HEK293 (cell line): ENCODE measurements around the gene KCNH8.

ENCODE experiments used
- TCF7L2 ChIP-seq: IDR thresholded peaks from 2 replicates; pipeline ENCODE4 v1.6.1; 2011; ENCODE audit warnings: low read depth, mild to moderate bottlenecking, inconsistent platforms, low read length, moderate library complexity, borderline replicate concordance
- ZNF302 ChIP-seq: fragments of 450-650 bp; formaldehyde crosslinking; IDR thresholded peaks from 2 replicates; pipeline ENCODE4 v1.5.1; 2016; ENCODE audit warnings: missing biosample characterization, missing genetic modification characterization, low read depth
- ZNF311 ChIP-seq: fragments of 450-650 bp; formaldehyde crosslinking; IDR thresholded peaks from 2 replicates; pipeline ENCODE4 v1.5.1; 2017; ENCODE audit warnings: missing biosample characterization, missing genetic modification characterization, borderline replicate concordance
- ZNF707 ChIP-seq: fragments of 450-650 bp; formaldehyde crosslinking; IDR thresholded peaks from 2 replicates; pipeline ENCODE4 v1.5.1; 2016; ENCODE audit warnings: missing biosample characterization, missing genetic modification characterization
- TF ChIP-seq, protein P1 (sequence below): fragments of 450-650 bp; formaldehyde crosslinking; IDR thresholded peaks from 2 replicates; pipeline ENCODE4 v1.5.1; 2016; ENCODE audit warnings: missing biosample characterization, missing genetic modification characterization

DNA sequence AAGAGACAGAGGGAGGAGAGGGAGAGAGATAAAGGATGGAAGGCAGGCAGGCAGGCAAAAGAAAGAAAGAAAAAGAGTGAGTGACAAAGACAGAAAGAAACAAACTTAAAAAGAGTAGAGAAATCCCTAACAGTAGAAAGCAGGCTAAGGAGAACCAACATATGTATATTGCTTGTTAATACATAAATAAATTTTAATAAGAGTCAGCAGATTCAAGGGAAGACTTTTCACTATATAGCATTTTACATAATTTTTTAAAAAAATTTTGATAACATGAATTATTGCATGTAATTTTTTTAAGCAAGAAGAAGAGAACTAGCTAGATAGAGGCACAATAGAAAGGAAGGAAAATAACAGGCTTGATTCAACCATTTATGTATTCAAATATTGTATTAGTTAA is 291.6 kb downstream of the KCNH8 start:
- TF ChIP-seq, protein P1, sequence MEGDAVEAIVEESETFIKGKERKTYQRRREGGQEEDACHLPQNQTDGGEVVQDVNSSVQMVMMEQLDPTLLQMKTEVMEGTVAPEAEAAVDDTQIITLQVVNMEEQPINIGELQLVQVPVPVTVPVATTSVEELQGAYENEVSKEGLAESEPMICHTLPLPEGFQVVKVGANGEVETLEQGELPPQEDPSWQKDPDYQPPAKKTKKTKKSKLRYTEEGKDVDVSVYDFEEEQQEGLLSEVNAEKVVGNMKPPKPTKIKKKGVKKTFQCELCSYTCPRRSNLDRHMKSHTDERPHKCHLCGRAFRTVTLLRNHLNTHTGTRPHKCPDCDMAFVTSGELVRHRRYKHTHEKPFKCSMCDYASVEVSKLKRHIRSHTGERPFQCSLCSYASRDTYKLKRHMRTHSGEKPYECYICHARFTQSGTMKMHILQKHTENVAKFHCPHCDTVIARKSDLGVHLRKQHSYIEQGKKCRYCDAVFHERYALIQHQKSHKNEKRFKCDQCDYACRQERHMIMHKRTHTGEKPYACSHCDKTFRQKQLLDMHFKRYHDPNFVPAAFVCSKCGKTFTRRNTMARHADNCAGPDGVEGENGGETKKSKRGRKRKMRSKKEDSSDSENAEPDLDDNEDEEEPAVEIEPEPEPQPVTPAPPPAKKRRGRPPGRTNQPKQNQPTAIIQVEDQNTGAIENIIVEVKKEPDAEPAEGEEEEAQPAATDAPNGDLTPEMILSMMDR = no peak
- TF ChIP-seq ZNF302 = no peak
- no peak for TF ChIP-seq TCF7L2
- no peak for TF ChIP-seq ZNF311 (tag by site-specific recombination)
- TF ChIP-seq ZNF707 (tag by site-specific recombination) = no peak
